Stimulated activated CD8-positive, alpha-beta memory T cell treated with anti-CD3 and anti-CD28 coated beads, Interleukin-15, amount 100 ng/mL, for 48 hours (primary cell): Measurements from ENCODE around the gene LYZL2.
"Not testable (repeated sequence)": the region's sequence is repeated elsewhere in the genome, so short reads cannot be mapped to it uniquely, and the experiment has no call there.

ENCODE experiments used
- DNase-seq, 2 donors: peaks; one replicate each; pipeline ENCODE4 v3.0.0-alpha.2; 2020; ENCODE audit warnings: low read depth in 2 of 2

Gene LYZL2

GRCh38 chr10:30639946-30640786 is 10.6 kb upstream of the LYZL2 start:
- no peak for DNase-seq

GRCh38 chr10:30637881-30638467 is 8.4 kb upstream of the LYZL2 start:
- no peak for DNase-seq

GRCh38 chr10:30631188-30631587 is 1.6 kb upstream of the LYZL2 start:
- DNase-seq: no peak

- DNase-seq: no peak
These were observed 1.0 kb upstream of the LYZL2 start for GRCh38 chr10:30630571-30630970.

GRCh38 chr10:30628576-30628975 is 977 bp downstream of the LYZL2 start:
- not testable (repeated sequence) for DNase-seq

GRCh38 chr10:30626837-30627236 is 2.7 kb downstream of the LYZL2 start:
- not testable (repeated sequence) for DNase-seq

- DNase-seq: not testable (repeated sequence)
These were observed 3.4 kb downstream of the LYZL2 start for GRCh38 chr10:30626196-30626595.

- DNase-seq: no peak
These were observed 4.5 kb downstream of the LYZL2 start for GRCh38 chr10:30625080-30625479.

GRCh38 chr10:30619966-30620365 is 9.6 kb downstream of the LYZL2 start:
- no peak for DNase-seq

- no peak for DNase-seq
These were observed 12.5 kb downstream of the LYZL2 start for GRCh38 chr10:30617070-30617469.

GRCh38 chr10:30611041-30611440 is 18.5 kb downstream of the LYZL2 start:
- not testable (repeated sequence) for DNase-seq

GRCh38 chr10:30607814-30608213 is 21.7 kb downstream of the LYZL2 start:
- DNase-seq: no peak

- DNase-seq: no peak
These were observed 23.2 kb downstream of the LYZL2 start for GRCh38 chr10:30606313-30606712.

- DNase-seq: not testable (repeated sequence)
These were observed 24.0 kb downstream of the LYZL2 start for GRCh38 chr10:30605341-30606121.

- no peak for DNase-seq
These were observed 26.0 kb downstream of the LYZL2 start for GRCh38 chr10:30603589-30603988.

- DNase-seq: no peak
These were observed 26.8 kb downstream of the LYZL2 start for GRCh38 chr10:30602747-30603146.

- no peak for DNase-seq
These were observed 29.5 kb downstream of the LYZL2 start for GRCh38 chr10:30600005-30600404.

GRCh38 chr10:30598105-30598776 is 31.3 kb downstream of the LYZL2 start:
- DNase-seq: no peak

- not testable (repeated sequence) for DNase-seq
These were observed 32.1 kb downstream of the LYZL2 start for GRCh38 chr10:30597433-30597824.

- not testable (repeated sequence) for DNase-seq
These were observed 32.8 kb downstream of the LYZL2 start for GRCh38 chr10:30596493-30597432.

- DNase-seq: no peak
These were observed 33.5 kb downstream of the LYZL2 start for GRCh38 chr10:30596013-30596412.
